Urinary bladder (tissue), 4 donors: Measurements from ENCODE around the gene ANKS1A. TPM values are rescaled to one million over a fixed set of nuclear protein-coding genes. Genes with fewer than 3 reads are reported as not detected.
A peak's percentile ranks its signal among the peaks of the same experiment; 100 is the strongest.
"Not testable (repeated sequence)": the region's sequence is repeated elsewhere in the genome, so short reads cannot be mapped to it uniquely, and the experiment has no call there.

Experiments used
- DNase-seq: peaks from one replicate; pipeline ENCODE4 v3.0.0-alpha.2; 2015; ENCODE audit errors: extremely low spot score
- H3K27ac ChIP-seq: one replicate; pipeline ENCODE4 v1.5.1; 2013; ENCODE audit warnings: low read depth, mild to moderate bottlenecking, moderate library complexity
- H3K36me3 ChIP-seq: one replicate; pipeline ENCODE4 v1.6.1; 2013; ENCODE audit warnings: mild to moderate bottlenecking, moderate library complexity; ENCODE audit not compliant: insufficient read depth
- H3K4me1 ChIP-seq: one replicate; pipeline ENCODE4 v1.6.1; 2013; ENCODE audit warnings: mild to moderate bottlenecking, moderate library complexity; ENCODE audit not compliant: insufficient read depth
- H3K4me3 ChIP-seq: one replicate; pipeline ENCODE4 v1.5.1; 2013; ENCODE audit warnings: low read depth, low read length
- WGBS: extraction: QIAGEN DNeasy Blood & Tissue Kit; methylation state at CpG from one replicate; pipeline ENCODE4 v1.1.7; 2013; 5-methylcytosine and 5-hydroxymethylcytosine counted together
- polyA plus RNA-seq: library from polyadenylated mRNA; stranded (reverse); fragments of 200-250 nt; gene quantifications from one replicate; pipeline ENCODE4 v1.2.3, GENCODE V29; 2013
- total RNA-seq: library from RNA; depleted of rRNA; stranded (reverse); fragments of >200 nt; gene quantifications from one replicate; pipeline ENCODE4 v1.2.3, GENCODE V29; 2014
- donor health status: healthy with polysubstance abuse.
- donor health status: healthy.

ANKS1A gene
- total and polyA plus RNA-seq, 2 donors = 21.9 to 38.0 TPM

GRCh38 chr6:34891296-34891695 is 2.2 kb downstream of the ANKS1A start:
- Histone ChIP-seq H3K36me3 (no peaks in the 10 kb centered on the region), H3K4me1 (no peaks in the 10 kb centered on the region), H3K4me3 (no peak overlapping the region), H3K27ac (no peak overlapping the region)
- 97% methylated on average over 2 of the region's 2 CpGs for WGBS
- DNase-seq = no peak

DNA sequence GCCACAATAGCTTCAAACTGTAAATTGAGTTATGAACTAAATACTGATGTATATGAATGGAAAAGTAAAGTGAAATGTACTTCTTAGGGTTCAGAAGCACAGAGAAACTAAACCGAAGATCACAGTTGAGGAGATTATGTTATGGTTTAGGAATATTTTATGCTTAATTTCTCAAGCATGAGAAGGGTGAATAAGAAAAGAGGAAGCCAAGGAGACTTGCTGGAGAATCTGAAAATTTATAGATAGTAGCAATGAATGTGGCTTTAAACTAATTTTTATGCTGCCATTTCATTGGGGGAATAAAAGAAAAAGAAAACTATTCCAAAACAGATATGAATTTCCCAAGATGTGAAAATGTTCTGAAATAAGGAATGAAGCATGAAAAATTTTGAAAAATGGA is 5.6 kb downstream of the ANKS1A start:
- Histone ChIP-seq H3K4me1 (no peaks in the 10 kb centered on the region), H3K36me3 (no peaks in the 10 kb centered on the region), H3K27ac (no peak overlapping the region), H3K4me3 (no peak overlapping the region)
- DNase-seq = no peak
- WGBS = 85% methylated on average over 1 of the region's 1 CpG

GRCh38 chr6:34897130-34897529 is 8.1 kb downstream of the ANKS1A start:
- H3K4me3 ChIP-seq = no peak overlapping the region
- no peak overlapping the region for H3K27ac ChIP-seq
- no peak for DNase-seq
- no peaks in the 10 kb centered on the region for H3K4me1 ChIP-seq
- WGBS = 78% methylated on average over 1 of the region's 1 CpG
- no peaks in the 10 kb centered on the region for H3K36me3 ChIP-seq

DNA sequence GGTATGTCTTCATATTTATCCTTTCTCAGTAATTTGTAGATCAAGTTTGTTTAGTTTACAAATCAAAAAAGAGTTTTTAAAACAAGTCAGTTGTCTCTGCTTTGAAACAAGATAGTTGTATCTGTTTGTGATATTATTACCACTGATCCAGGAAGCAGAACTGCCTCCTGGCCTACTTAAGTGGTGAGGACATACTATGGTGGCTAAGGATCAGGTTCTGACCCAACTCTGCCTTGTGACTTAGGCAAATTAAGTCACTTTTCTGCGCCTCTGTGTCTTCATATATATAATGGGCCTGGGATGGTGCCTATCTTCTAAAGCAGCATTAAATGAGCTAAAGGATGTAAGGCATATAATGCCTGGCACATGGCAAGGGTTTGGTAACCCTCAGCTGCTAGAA is 8.7 kb downstream of the ANKS1A start:
- Histone ChIP-seq H3K27ac (no peak overlapping the region), H3K4me1 (no peaks in the 10 kb centered on the region), H3K4me3 (no peak overlapping the region), H3K36me3 (no peaks in the 10 kb centered on the region)
- DNase-seq = no peak
- WGBS = 95% methylated on average over 1 of the region's 1 CpG

DNA sequence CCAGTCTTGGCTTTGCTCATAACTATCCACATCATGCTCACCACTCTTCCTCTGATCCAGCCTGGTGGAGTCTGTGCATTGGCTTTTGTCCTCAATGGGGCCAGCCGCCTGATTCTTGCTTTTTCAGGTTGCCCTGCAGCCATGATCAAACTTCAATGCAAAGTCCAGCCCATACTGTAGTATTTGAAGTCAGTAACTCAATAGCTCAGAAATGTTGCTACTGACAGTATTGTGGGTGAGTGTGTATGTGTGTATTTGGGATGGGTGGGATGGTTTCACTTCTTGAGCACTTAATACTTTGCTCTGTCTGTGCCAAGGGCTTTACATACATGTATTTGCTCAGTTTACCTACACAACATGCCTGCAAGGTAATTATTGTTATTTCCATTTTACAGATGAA is 10.7 kb downstream of the ANKS1A start:
- not testable (repeated sequence) for H3K36me3 ChIP-seq, H3K4me3 ChIP-seq, H3K27ac ChIP-seq, H3K4me1 ChIP-seq, DNase-seq
- 94% methylated on average over 1 of the region's 1 CpG for WGBS

GRCh38 chr6:34900321-34901031 is 11.4 kb downstream of the ANKS1A start:
- H3K27ac ChIP-seq = no peak overlapping the region
- no peaks in the 10 kb centered on the region for H3K4me1 ChIP-seq
- no peak for DNase-seq
- no peaks in the 10 kb centered on the region for H3K36me3 ChIP-seq
- 73% methylated on average over 4 of the region's 4 CpGs for WGBS
- H3K4me3 ChIP-seq = no peak overlapping the region

DNA sequence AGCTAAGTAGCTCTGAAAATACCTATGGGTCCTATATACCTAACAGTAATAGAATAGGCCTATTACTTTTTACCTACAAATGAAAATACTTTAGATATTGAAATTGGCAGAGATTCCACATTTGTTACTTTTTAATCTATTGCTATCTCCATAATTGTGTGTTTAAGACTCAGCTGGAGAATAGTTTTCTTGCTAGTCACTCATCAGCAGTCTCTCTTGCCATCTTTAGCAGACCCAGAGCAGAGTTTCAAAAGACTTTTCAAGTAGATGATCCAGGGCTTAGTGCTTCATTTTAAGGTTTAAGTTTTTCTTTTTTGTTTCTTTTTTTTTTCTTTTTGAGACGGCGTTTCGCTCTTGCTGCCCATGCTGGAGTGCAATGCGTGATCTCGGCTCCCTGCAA is 12.9 kb downstream of the ANKS1A start:
- no peak for DNase-seq
- H3K36me3 ChIP-seq = no peaks in the 10 kb centered on the region
- 94% methylated on average over 5 of the region's 5 CpGs for WGBS
- H3K27ac ChIP-seq = no peak overlapping the region
- no peak overlapping the region for H3K4me3 ChIP-seq
- H3K4me1 ChIP-seq = no peaks in the 10 kb centered on the region

DNA sequence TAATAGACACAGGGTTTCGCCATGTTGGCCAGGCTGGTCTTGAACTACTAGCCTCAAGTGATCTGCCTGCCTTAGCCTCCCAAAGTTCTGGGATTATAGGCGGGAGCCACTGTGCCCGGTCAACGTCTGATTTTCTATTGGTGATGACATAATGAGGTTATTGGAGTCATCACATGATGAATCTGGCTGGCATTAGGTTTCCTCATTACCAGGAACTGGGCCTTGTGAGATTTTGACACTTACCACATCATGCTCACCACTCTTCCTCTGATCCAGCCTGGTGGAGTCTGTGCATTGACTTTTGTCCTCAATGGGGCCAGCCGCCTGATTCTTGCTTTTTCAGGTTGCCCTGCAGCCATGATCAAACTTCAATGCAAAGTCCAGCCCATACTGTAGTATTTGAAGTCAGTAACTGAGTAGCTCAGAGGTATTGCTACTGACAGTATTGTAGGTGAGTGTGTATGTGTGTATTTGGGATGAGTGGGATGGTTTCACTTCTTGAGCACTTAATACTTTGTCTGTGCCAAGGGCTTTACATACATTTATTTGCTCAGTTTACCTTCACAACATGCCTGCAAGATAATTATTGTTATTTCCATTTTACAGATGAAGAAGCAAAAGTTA is 16.0 kb downstream of the ANKS1A start:
- 89% methylated on average over 5 of the region's 5 CpGs for WGBS

GRCh38 chr6:34906826-34907225 is 17.8 kb downstream of the ANKS1A start:
- no peak for DNase-seq
- H3K4me3 ChIP-seq = no peak overlapping the region
- no peaks in the 10 kb centered on the region for H3K36me3 ChIP-seq
- WGBS = 93% methylated on average over 2 of the region's 2 CpGs
- no peak overlapping the region for H3K27ac ChIP-seq
- H3K4me1 ChIP-seq = no peaks in the 10 kb centered on the region

More for the DNA sequence above, 16.0 kb downstream of the ANKS1A start:
- no peak overlapping the region for H3K4me3 ChIP-seq
- no peak overlapping the region for H3K27ac ChIP-seq
- H3K36me3 ChIP-seq = no peaks in the 10 kb centered on the region
- no peak for DNase-seq
- H3K4me1 ChIP-seq = no peaks in the 10 kb centered on the region

GRCh38 chr6:34908194-34908593 is 19.1 kb downstream of the ANKS1A start:
- WGBS = 95% methylated on average over 3 of the region's 3 CpGs
- DNase-seq = no peak

GRCh38 chr6:34909320-34909883 is 20.3 kb downstream of the ANKS1A start:
- no peak overlapping the region for H3K27ac ChIP-seq
- H3K36me3 ChIP-seq = no peaks in the 10 kb centered on the region
- DNase-seq = no peak
- 78% methylated on average over 6 of the region's 6 CpGs for WGBS
- no peaks in the 10 kb centered on the region for H3K4me1 ChIP-seq
- H3K4me3 ChIP-seq = no peak overlapping the region

More at GRCh38 chr6:34908194-34908593, 19.1 kb downstream of the ANKS1A start:
- Histone ChIP-seq H3K36me3 (no peaks in the 10 kb centered on the region), H3K4me1 (no peaks in the 10 kb centered on the region), H3K27ac (no peak overlapping the region), H3K4me3 (no peak overlapping the region)

GRCh38 chr6:34911822-34912221 is 22.8 kb downstream of the ANKS1A start:
- DNase-seq = no peak
- Histone ChIP-seq H3K36me3 (no peaks in the 10 kb centered on the region), H3K27ac (no peak overlapping the region), H3K4me3 (no peak overlapping the region), H3K4me1 (no peaks in the 10 kb centered on the region)
- 85% methylated on average over 5 of the region's 5 CpGs for WGBS

- Histone ChIP-seq H3K4me3 (peak overlapping the region; percentile 2), H3K36me3 (no peaks in the 10 kb centered on the region), H3K4me1 (no peaks in the 10 kb centered on the region), H3K27ac (no peak overlapping the region)
- WGBS = 83% methylated on average over 3 of the region's 3 CpGs
- DNase-seq = no peak
These were observed 23.8 kb downstream of the ANKS1A start for GRCh38 chr6:34912715-34913464.

- H3K27ac ChIP-seq = no peak overlapping the region
- DNase-seq = no peak
- whole genome bisulfite sequencing = 89% methylated on average over 4 of the region's 4 CpGs
- H3K36me3 ChIP-seq = no peaks in the 10 kb centered on the region
- no peaks in the 10 kb centered on the region for H3K4me1 ChIP-seq
- H3K4me3 ChIP-seq = no peak overlapping the region
These were observed 25.3 kb downstream of the ANKS1A start for GRCh38 chr6:34914358-34914757.
